ENCODE measurements around the gene HBP1.
A peak's percentile ranks its signal among the peaks of the same experiment; 100 is the strongest.
"Not testable (repeated sequence)": the region's sequence is repeated elsewhere in the genome, so short reads cannot be mapped to it uniquely, and the experiment has no call there.

The HBP1 gene, protein sequence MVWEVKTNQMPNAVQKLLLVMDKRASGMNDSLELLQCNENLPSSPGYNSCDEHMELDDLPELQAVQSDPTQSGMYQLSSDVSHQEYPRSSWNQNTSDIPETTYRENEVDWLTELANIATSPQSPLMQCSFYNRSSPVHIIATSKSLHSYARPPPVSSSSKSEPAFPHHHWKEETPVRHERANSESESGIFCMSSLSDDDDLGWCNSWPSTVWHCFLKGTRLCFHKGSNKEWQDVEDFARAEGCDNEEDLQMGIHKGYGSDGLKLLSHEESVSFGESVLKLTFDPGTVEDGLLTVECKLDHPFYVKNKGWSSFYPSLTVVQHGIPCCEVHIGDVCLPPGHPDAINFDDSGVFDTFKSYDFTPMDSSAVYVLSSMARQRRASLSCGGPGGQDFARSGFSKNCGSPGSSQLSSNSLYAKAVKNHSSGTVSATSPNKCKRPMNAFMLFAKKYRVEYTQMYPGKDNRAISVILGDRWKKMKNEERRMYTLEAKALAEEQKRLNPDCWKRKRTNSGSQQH

GRCh38 chr7:107168233-107169119 is at the start of gene HBP1:
TSS of gene HBP1 (plus strand) at chr7:107169003. CDS start at chr7:107179894, 10,891 bp downstream.
- DNase-seq: peak; percentile 100

DNA sequence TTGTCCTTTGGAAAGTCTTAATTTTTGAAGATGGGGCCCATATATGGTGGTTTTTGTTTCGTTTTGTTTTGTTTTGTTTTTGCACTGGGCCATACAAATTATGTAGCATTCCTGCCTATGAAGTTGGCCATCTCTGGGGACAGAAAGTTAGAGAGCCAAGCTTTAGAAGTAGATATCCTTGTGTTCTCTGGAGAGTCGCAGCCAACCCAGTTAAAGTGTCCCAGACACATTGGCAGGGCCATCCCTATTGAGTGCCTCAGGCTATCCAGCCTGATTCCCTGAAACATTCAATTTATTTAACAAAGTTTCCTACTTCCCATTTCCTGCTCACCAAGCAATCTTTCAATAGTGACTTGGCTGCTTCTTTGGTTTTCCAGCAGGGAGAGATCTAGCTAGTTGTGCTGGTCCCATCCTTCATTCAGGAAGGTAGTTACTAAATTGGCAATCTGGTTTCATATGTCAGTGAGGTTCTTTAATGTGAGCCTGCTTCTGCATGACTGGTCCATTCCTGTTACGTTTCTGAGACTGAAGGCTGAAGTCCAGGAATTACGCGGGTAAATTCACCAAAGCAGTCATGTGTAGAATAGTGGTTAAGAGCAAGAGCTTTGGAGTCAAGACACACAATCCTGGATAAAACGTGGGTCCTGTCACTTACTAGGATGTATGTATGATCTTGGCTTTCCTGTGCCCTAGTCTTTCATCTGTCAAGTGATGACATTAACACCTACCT is 49.3 kb upstream of the HBP1 start:
- DNase-seq: no peak

- peak; percentile 23 for DNase-seq
These were observed 46.3 kb upstream of the HBP1 start for GRCh38 chr7:107122486-107122911.

GRCh38 chr7:107123392-107123791 is 45.4 kb upstream of the HBP1 start:
- DNase-seq: no peak

- DNase-seq: peak; percentile 96
These were observed 43.3 kb upstream of the HBP1 start for GRCh38 chr7:107125475-107125874.

GRCh38 chr7:107128217-107128616 is 40.6 kb upstream of the HBP1 start:
- DNase-seq: no peak

GRCh38 chr7:107128748-107129147 is 40.1 kb upstream of the HBP1 start:
- DNase-seq: no peak

GRCh38 chr7:107130487-107131220 is 38.1 kb upstream of the HBP1 start:
- DNase-seq: no peak

- peak; percentile 68 for DNase-seq
These were observed 35.4 kb upstream of the HBP1 start for GRCh38 chr7:107133396-107133795.

DNA sequence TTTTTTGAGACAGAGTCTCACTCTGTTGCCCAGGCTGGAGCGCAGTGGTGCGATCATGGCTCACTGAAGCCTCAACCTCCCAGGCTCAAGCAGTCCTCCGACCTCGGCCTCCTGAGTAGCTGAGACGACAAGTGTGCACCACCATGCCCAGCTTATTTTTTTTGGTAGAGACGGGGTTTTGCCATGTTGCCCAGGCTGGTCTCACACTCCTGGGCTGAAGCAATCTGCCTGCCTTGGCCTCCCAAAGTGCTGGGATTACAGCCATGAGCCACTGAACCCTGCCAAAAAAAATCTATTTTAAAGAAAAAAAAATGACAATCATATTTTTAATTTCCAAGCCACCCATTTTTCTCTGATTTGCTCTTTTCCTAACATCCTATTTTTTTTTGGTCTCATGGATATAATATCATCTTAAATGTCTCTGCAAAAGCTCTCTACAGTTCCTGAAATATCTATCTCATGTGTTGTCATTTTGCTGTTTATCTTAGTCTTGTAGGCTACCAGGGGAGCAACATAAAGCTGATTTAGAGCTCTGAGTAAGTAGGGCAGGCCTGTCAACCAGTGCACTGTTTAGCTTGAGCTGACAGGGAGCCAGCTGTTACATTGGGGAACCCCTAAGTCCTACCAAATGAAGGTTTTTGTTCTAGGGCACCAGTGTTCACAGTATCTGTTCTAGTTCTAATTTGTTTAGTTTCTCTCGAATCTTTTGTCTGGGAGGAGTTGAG is 29.9 kb upstream of the HBP1 start:
- DNase-seq: no peak

GRCh38 chr7:107143875-107144274 is 24.9 kb upstream of the HBP1 start:
- DNase-seq: not testable (repeated sequence)

GRCh38 chr7:107145067-107145838 is 23.6 kb upstream of the HBP1 start:
- no peak for DNase-seq

DNA sequence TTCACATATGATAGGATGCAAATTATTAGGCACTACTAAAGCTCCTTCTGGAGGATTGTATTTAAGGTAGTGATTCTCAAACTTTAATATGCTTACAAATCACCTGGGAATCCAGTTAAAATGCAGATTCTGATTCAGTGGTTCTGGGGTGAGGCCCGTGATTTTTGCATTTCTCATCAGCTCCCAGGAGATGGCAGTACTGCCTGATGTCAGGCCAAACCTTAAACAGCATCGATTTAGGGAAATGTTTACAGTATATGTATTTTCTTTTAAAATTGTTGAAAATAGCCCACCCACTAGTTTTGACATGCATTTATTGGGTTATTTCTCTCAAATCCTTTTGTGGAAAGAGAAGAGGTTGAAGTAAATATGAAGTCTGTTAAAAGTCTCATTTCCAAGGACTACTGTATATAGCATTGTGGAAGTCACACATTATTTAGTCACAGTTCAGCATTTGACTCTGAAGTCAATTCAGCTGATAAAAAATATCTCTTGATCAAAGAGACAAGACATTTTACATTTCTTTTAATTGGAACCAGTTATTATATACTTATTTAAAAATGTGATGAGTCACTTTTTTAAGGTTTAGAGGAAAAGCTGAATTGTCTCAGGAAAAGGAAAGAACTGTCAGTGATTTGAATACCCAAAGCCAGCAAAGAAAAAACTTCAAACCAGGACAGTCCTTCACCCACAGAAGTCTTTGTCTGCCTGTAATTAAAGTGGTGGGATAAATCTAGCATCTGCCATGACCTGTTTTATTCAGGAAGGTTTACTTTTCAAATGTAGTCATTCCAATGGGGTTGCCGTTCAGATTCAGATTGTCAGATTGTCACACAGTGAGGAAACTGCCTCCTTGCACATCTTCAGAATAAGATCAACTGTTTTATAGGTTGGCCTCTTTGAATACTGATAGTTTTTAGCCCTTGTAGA is 21.1 kb upstream of the HBP1 start:
- peak; percentile 53 for DNase-seq

DNA sequence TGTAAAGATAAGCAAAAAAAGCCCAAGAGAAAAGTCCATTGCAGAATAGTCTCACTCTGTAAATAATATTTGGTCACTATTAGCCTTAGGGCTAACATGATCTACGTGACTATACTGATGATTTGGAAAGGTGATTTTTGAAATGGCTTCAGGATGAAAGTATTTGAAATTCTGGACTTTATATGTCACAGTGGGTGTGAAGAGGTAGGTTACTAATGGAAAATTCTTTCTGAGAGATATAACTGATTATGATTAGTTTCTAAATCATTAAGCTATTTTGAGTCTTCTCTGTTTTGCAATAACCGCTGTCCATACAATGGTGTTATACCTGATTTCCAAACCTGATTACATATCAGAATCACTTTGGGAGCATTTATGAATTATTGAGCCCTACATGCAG is 20.1 kb upstream of the HBP1 start:
- no peak for DNase-seq

- DNase-seq: no peak
These were observed 18.9 kb upstream of the HBP1 start for GRCh38 chr7:107149863-107150262.

DNA sequence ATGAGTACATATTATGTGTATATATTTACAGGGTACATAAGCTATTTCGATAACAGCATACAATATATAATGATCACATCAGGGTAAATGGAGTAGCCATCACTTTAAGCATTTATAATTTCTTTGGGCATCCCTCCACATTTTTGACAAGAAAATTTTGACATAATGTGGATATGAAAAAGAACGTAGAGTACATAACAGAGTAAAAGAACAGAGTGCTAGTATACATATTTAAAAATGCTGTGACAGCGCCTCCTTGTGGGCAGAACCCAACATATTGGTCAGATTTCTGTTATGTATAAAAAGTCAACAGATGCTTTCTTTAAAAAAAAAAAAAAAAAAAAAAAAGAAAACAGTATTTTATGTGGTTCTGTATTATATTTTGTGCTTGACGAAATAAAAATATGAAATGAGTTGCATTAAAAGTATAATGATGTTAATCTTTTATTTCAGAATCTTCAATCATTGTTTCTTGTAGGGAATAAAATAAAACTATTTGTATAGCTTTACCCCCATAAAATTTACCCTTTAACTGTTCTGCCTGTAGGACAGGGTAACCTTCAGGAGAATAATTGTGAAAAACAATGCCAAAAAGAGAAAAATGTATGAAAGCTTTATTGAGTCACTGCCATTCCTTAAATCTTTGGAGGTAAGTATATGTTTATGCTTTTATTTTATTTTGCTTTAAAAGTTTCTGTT is 18.3 kb upstream of the HBP1 start:
- DNase-seq: peak; percentile 70

- DNase-seq: no peak
These were observed 17.3 kb upstream of the HBP1 start for GRCh38 chr7:107151538-107151937.

- no peak for DNase-seq
These were observed 16.8 kb upstream of the HBP1 start for GRCh38 chr7:107152011-107152410.

DNA sequence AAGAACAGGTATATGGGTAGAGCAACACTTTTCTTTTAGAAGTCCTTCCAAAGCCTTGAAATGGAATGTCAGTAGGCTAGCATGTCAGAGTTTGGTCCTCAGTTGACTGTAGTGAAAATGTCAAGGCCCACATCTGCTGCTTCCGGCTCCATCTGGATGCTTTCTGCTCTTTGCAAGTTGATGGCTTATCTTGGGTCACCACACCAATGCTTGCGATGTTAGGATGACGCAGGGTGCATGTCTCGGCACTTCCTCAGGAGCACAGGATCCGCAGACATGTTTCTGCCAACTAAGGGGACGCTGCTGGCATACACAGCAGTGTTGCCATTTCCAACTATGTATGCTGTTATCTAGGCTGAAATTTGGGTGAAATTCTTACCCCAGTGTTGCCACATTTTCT is 14.0 kb upstream of the HBP1 start:
- DNase-seq: no peak
